ENCODE data around the gene LYZL4.

Gene LYZL4

DNA sequence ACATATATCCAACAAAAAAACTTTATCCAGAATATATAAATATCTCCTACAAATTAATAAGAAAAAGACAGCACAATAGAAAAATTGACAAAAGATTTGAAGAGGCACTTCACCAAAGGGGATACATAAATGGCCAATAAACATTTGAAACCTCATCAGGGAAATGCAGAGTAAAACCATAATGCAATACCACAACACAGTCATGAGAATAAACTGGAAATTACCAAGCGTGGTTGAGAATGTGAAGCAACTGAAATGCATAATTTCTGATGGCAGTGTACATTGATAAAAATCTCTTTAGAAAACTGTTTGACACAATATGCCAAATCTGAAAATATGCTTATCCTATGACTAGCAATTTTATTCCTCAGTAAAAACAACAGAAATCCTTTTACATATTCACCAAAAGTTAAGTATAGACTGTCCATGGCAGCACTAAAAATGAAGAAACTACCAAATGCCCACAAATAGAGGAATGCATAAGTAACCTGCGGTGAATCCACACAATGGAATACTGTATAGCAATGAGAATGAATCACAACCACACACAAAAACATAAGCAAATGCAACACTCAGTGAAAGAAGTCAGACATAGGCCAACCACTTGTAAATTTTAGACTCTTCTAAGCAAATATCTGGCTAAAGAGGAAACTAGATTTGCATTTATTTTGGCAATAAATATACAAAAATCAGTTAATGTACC is 7.9 kb downstream of the LYZL4 start:
- in situ Hi-C loops (cut with MboI; ENCODE audit: low pct_unique_long_range_greater_than_20kb, low sequenced_read_pairs, unreplicated experiment): no loop called here
- TF ChIP-seq, protein P1, sequence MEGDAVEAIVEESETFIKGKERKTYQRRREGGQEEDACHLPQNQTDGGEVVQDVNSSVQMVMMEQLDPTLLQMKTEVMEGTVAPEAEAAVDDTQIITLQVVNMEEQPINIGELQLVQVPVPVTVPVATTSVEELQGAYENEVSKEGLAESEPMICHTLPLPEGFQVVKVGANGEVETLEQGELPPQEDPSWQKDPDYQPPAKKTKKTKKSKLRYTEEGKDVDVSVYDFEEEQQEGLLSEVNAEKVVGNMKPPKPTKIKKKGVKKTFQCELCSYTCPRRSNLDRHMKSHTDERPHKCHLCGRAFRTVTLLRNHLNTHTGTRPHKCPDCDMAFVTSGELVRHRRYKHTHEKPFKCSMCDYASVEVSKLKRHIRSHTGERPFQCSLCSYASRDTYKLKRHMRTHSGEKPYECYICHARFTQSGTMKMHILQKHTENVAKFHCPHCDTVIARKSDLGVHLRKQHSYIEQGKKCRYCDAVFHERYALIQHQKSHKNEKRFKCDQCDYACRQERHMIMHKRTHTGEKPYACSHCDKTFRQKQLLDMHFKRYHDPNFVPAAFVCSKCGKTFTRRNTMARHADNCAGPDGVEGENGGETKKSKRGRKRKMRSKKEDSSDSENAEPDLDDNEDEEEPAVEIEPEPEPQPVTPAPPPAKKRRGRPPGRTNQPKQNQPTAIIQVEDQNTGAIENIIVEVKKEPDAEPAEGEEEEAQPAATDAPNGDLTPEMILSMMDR (IDR thresholded peaks at IDR 0.05; ENCODE audit: extremely low read depth, insufficient read depth, missing control alignments): no peak
- no peak for DNase-seq (ENCODE audit: low spot score)

DNA sequence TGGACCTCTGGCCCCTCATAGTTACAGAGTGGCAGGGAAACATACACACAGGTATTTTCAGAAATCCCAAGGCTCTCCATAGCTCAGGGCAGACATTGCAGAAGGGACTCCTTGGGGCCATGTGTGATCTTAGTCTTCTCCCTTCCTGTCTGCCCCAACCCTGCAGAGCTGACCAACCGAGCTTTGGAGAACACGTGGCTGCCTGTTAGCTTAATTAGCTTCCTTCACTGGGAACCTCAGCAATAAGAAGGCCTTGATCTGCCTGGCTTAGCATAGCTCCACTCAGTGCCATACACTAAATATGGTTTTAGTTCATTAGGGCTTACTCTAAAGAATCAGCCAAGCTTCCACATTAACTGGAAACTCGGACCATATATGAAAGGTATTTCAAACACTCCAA is 12.3 kb downstream of the LYZL4 start:
- no peak for DNase-seq (ENCODE audit: low spot score)
- in situ Hi-C loops (cut with MboI; ENCODE audit: low pct_unique_long_range_greater_than_20kb, low sequenced_read_pairs, unreplicated experiment): no loop called here
- TF ChIP-seq, protein P1 (IDR thresholded peaks at IDR 0.05; ENCODE audit: extremely low read depth, insufficient read depth, missing control alignments): no peak

DNA sequence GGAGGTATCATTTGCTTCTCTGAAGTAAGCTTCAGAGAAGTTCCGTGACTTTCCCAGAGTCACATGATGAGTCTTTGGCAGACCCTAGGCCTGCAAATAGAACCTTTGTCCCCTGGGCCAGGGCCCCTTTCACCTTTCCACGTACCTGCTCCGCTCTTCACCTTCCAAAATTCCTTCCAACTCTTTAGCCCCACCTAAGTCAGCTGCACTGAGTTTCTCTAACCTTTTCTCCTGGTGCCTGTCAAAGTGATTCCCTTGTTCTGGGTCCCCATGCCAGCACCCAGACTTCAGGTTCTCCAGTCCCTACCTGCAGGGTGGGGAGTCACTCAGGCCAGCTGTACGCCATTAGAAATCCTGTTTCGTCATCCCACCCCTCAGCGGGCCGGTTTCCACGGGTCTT is 12.8 kb downstream of the LYZL4 start:
- TF ChIP-seq, protein P1 (IDR thresholded peaks at IDR 0.05; ENCODE audit: extremely low read depth, insufficient read depth, missing control alignments): no peak
- no peak for DNase-seq (ENCODE audit: low spot score)
- in situ Hi-C loops (cut with MboI; ENCODE audit: low pct_unique_long_range_greater_than_20kb, low sequenced_read_pairs, unreplicated experiment): no loop called here

DNA sequence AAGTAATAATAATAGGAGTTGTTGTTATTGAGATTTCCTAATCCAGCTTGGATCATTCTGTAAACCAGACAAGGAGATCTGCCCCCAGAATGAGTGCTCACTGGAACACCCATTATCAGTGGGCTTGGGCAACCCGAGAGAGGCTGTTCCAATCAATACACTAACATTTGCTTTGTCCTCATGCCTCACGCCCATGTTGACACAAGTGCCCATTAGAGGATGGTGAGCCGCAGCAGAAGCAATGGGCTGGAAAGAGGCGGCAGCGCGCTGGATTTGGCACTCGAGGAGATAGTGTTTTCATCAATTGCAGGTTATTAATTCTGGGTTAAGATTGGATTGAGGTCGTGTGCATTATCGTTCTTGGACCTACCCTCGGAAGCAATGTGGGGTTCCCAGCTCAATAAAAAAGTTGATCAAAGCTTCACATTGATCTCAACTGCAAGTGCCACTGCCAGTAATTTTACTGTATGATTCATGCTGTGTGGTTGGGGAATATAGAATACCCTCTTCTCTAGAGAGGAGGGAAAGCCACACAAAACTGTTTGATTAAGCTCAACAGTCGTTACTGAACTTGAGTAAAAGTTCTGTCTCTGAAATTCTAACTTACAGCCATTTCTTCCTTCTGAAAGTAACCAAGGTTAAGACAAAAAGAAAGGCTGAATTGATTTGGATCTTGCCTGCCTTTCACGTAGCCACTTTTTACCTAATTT is 15.7 kb downstream of the LYZL4 start:
- TF ChIP-seq, protein P1 (IDR thresholded peaks at IDR 0.05; ENCODE audit: extremely low read depth, insufficient read depth, missing control alignments): no peak
- DNase-seq (ENCODE audit: low spot score): no peak
- in situ Hi-C loops (cut with MboI; ENCODE audit: low pct_unique_long_range_greater_than_20kb, low sequenced_read_pairs, unreplicated experiment): no loop called here

DNA sequence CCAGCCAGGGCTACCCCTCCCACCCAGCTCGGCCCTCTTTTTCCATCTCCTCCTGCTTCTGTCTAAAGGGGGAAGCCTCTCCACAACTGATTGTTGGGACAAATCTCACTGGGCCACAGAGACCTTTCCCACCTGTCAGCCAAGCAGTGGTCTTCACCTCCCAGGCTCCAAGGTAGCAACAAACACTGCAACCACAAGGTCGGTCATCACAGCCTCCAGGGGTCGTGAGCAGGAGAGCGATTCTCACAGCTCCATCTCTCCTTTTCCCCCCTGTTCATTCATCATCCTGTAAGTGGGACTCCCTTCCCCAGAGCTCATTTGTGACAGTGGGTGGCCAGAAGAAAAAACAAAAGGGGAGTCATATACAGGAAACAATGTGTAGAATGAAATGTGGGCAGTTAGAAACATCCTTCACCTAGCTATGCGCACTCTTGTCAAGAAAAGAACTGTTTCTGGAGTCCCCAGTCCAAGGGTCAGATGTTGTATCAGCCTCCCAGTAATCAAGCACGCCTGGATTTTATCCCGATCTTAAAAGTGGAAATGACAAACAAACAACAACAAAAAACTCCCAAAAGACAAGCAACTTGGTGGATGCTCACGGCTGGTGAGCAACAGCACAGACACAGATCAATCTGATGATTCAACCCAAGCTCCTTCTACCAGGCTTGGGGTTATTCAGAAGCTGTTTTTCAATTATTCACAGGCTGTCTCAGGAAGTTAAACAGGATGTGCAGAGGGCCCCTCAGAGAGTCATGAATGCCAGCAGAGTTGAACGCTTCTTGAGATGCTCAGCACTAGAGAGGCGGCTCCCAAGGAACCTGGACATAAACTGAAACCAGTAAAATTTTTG is 22.4 kb downstream of the LYZL4 start:
- in situ Hi-C loops (cut with MboI; ENCODE audit: low pct_unique_long_range_greater_than_20kb, low sequenced_read_pairs, unreplicated experiment): no loop called here
- TF ChIP-seq, protein P1 (IDR thresholded peaks at IDR 0.05; ENCODE audit: extremely low read depth, insufficient read depth, missing control alignments): no peak
- DNase-seq (ENCODE audit: low spot score): no peak

DNA sequence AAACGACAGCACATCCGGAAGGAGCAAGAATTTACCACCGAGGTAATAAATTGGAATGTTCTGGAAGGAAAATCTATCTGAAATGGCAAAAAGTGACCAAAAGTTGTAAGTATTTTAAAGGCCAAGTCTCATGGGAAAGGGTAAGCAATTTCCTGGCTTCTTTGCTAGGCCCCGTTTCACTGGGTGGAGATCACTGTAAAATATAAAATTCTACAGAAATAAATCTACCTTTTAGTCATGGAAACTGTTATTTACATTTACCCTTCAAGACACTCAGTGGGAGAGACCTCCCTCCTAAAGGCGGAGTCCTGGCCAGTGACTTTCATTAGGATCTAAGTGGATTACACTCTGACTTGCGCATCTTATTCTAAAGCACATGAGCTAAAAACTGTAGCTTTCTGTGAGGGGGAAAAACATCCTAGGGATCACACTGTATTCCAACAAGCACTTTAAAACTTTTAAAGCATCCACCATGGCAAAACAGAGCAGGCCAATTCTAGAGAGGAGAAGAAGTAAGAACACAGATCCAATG is 28.8 kb downstream of the LYZL4 start:
- in situ Hi-C loops (cut with MboI; ENCODE audit: low pct_unique_long_range_greater_than_20kb, low sequenced_read_pairs, unreplicated experiment): no loop called here
- no peak for DNase-seq (ENCODE audit: low spot score)
- TF ChIP-seq, protein P1 (IDR thresholded peaks at IDR 0.05; ENCODE audit: extremely low read depth, insufficient read depth, missing control alignments): no peak

Data from GM13977 (cell line).